HEK293 (cell line): ENCODE data around the gene OBP2B.

Experiments
- CTCF ChIA-PET: fragments of 350-600 bp; formaldehyde crosslinking; extraction: SDS; loops from one replicate; lab custom pipeline; 2021; ENCODE audit warnings: antibody characterized with exemption; lab: Yijun Ruan, JAX
- POLR2A ChIA-PET: fragments of 300-600 bp; formaldehyde crosslinking; extraction: SDS; loops from one replicate; lab custom pipeline; 2020; ENCODE audit warnings: antibody characterized with exemption, inconsistent platforms; lab: Yijun Ruan, JAX
- H3K27ac ChIP-seq: fragments of 200-500 bp; sonication (Bioruptor generic); 2 replicates; pipeline ENCODE4 v1.5.1; 2014; ENCODE audit warnings: low read depth, low read length, control low read depth, inconsistent platforms; ENCODE audit errors: extremely low read depth
- H3K36me3 ChIP-seq, 2 experiments: fragments of 200-500 bp in 1 of 2; sonication (Bioruptor generic) in 1 of 2; 1 replicate in 1 of 2; 2 replicates in 1 of 2; pipeline ENCODE4 v1.5.1; 2014 to 2017; ENCODE audit warnings: inconsistent platforms in 2 of 2, low read length in 2 of 2; ENCODE audit not compliant: control insufficient read depth in 2 of 2, insufficient read depth in 1 of 2
- H3K4me1 ChIP-seq: fragments of 200-500 bp; sonication (Bioruptor generic); 2 replicates; pipeline ENCODE4 v1.5.1; 2014; ENCODE audit warnings: mild to moderate bottlenecking, low read length, inconsistent platforms; ENCODE audit not compliant: control insufficient read depth, insufficient read depth
- H3K4me3 ChIP-seq: 2 replicates; pipeline ENCODE4 v1.5.1; 2011; ENCODE audit warnings: low read depth, mild to moderate bottlenecking, control low read depth, low read length, moderate library complexity
- H3K9me3 ChIP-seq: fragments of 200-500 bp; sonication (Bioruptor generic); 2 replicates; pipeline ENCODE4 v1.5.1; 2014; ENCODE audit warnings: low read depth, low read length, inconsistent platforms; ENCODE audit not compliant: control insufficient read depth, insufficient read depth
- GFI1B ChIP-seq: fragments of 450-650 bp; formaldehyde crosslinking; IDR thresholded peaks from 2 replicates; pipeline ENCODE4 v1.5.1; 2016; ENCODE audit warnings: missing biosample characterization, missing genetic modification characterization
- HOXA7 ChIP-seq: sonication (generic); formaldehyde crosslinking; IDR thresholded peaks from 2 replicates; pipeline ENCODE4 v1.8.1; 2022; ENCODE audit warnings: missing genetic modification reagents, borderline replicate concordance
- HOXD13 ChIP-seq: sonication (generic); formaldehyde crosslinking; IDR thresholded peaks from 2 replicates; pipeline ENCODE4 v1.8.0; 2022; ENCODE audit warnings: missing genetic modification reagents, borderline replicate concordance
- MYNN ChIP-seq: fragments of 450-650 bp; formaldehyde crosslinking; IDR thresholded peaks from 2 replicates; pipeline ENCODE4 v1.5.1; 2016; ENCODE audit warnings: missing biosample characterization, missing genetic modification characterization, borderline replicate concordance
- REPIN1 ChIP-seq: fragments of 450-650 bp; formaldehyde crosslinking; IDR thresholded peaks from 2 replicates; pipeline ENCODE4 v1.5.1; 2017; ENCODE audit warnings: missing biosample characterization, missing genetic modification characterization, low read depth
- SP2 ChIP-seq: fragments of 450-650 bp; formaldehyde crosslinking; IDR thresholded peaks from 2 replicates; pipeline ENCODE4 v1.5.1; 2016; ENCODE audit warnings: missing biosample characterization, missing genetic modification characterization
- WT1 ChIP-seq: fragments of 450-650 bp; formaldehyde crosslinking; IDR thresholded peaks from 2 replicates; pipeline ENCODE4 v1.5.1; 2016; ENCODE audit warnings: missing biosample characterization, missing genetic modification characterization
- ZEB2 ChIP-seq: fragments of 450-650 bp; formaldehyde crosslinking; IDR thresholded peaks from 2 replicates; pipeline ENCODE4 v1.5.1; 2016; ENCODE audit warnings: missing biosample characterization, missing genetic modification characterization
- ZFHX2 ChIP-seq: fragments of 450-650 bp; formaldehyde crosslinking; conservative IDR thresholded peaks from 2 replicates; pipeline ENCODE4 v1.5.1; 2016; ENCODE audit warnings: missing biosample characterization, missing genetic modification characterization
- ZFP37 ChIP-seq: fragments of 450-650 bp; formaldehyde crosslinking; IDR thresholded peaks from 2 replicates; pipeline ENCODE4 v1.5.1; 2016; ENCODE audit warnings: missing biosample characterization, missing genetic modification characterization
- ZFP69B ChIP-seq: fragments of 450-650 bp; formaldehyde crosslinking; IDR thresholded peaks from 2 replicates; pipeline ENCODE4 v1.5.1; 2016; ENCODE audit warnings: missing biosample characterization, missing genetic modification characterization
- ZNF114 ChIP-seq: fragments of 450-650 bp; formaldehyde crosslinking; IDR thresholded peaks from 2 replicates; pipeline ENCODE4 v1.5.0; 2017; ENCODE audit warnings: missing biosample characterization, missing genetic modification characterization
- ZNF133 ChIP-seq: fragments of 450-650 bp; formaldehyde crosslinking; IDR thresholded peaks from 2 replicates; pipeline ENCODE4 v1.5.1; 2016; ENCODE audit warnings: missing biosample characterization, missing genetic modification characterization
- ZNF146 ChIP-seq: fragments of 450-650 bp; formaldehyde crosslinking; IDR thresholded peaks from 2 replicates; pipeline ENCODE4 v1.5.1; 2016; ENCODE audit warnings: missing biosample characterization, missing genetic modification characterization
- ZNF16 ChIP-seq: fragments of 450-650 bp; formaldehyde crosslinking; IDR thresholded peaks from 2 replicates; pipeline ENCODE4 v1.5.1; 2016; ENCODE audit warnings: low read depth, missing biosample characterization, missing genetic modification characterization
- ZNF175 ChIP-seq: fragments of 450-650 bp; formaldehyde crosslinking; IDR thresholded peaks from 2 replicates; pipeline ENCODE4 v1.5.1; 2016; ENCODE audit warnings: missing biosample characterization, missing genetic modification characterization
- ZNF23 ChIP-seq: fragments of 450-650 bp; formaldehyde crosslinking; IDR thresholded peaks from 2 replicates; pipeline ENCODE4 v1.5.1; 2016; ENCODE audit warnings: missing biosample characterization, missing genetic modification characterization, borderline replicate concordance
- ZNF248 ChIP-seq: fragments of 450-650 bp; formaldehyde crosslinking; IDR thresholded peaks from 2 replicates; pipeline ENCODE4 v1.5.1; 2017; ENCODE audit warnings: missing biosample characterization, missing genetic modification characterization
- ZNF335 ChIP-seq: fragments of 450-650 bp; formaldehyde crosslinking; conservative IDR thresholded peaks from 2 replicates; pipeline ENCODE4 v1.5.1; 2016; ENCODE audit warnings: missing biosample characterization, missing genetic modification characterization
- ZNF366 ChIP-seq: fragments of 450-650 bp; formaldehyde crosslinking; conservative IDR thresholded peaks from 2 replicates; pipeline ENCODE4 v1.5.1; 2016; ENCODE audit warnings: missing biosample characterization, missing genetic modification characterization
- ZNF585B ChIP-seq: fragments of 450-650 bp; formaldehyde crosslinking; IDR thresholded peaks from 2 replicates; pipeline ENCODE4 v1.5.1; 2016; ENCODE audit warnings: missing biosample characterization, missing genetic modification characterization
- ZNF596 ChIP-seq: fragments of 450-650 bp; IDR thresholded peaks from 2 replicates; pipeline ENCODE4 v1.5.0; 2018; ENCODE audit warnings: missing biosample characterization, mild to moderate bottlenecking, missing genetic modification characterization, moderate library complexity
- ZNF621 ChIP-seq: fragments of 450-650 bp; formaldehyde crosslinking; IDR thresholded peaks from 2 replicates; pipeline ENCODE4 v1.5.1; 2017; ENCODE audit warnings: missing biosample characterization, missing genetic modification characterization
- ZNF623 ChIP-seq: fragments of 450-650 bp; formaldehyde crosslinking; IDR thresholded peaks from 2 replicates; pipeline ENCODE4 v1.5.1; 2016; ENCODE audit warnings: missing biosample characterization, missing genetic modification characterization
- ZNF76 ChIP-seq: fragments of 450-650 bp; formaldehyde crosslinking; IDR thresholded peaks from 2 replicates; pipeline ENCODE4; 2016; ENCODE audit warnings: low read depth, missing biosample characterization, missing genetic modification characterization, borderline replicate concordance
- ZNF777 ChIP-seq: fragments of 450-650 bp; formaldehyde crosslinking; IDR thresholded peaks from 2 replicates; pipeline ENCODE4 v1.5.1; 2017; ENCODE audit warnings: missing biosample characterization, missing genetic modification characterization, borderline replicate concordance
- ZNF791 ChIP-seq: fragments of 450-650 bp; formaldehyde crosslinking; IDR thresholded peaks from 2 replicates; pipeline ENCODE4 v1.5.1; 2016; ENCODE audit warnings: missing biosample characterization, missing genetic modification characterization
- ZNF837 ChIP-seq: fragments of 450-650 bp; formaldehyde crosslinking; IDR thresholded peaks from 2 replicates; pipeline ENCODE4 v1.5.1; 2016; ENCODE audit warnings: missing biosample characterization, missing genetic modification characterization
- ZXDB ChIP-seq: fragments of 450-650 bp; formaldehyde crosslinking; IDR thresholded peaks from 2 replicates; pipeline ENCODE4 v1.5.1; 2016; ENCODE audit warnings: missing biosample characterization, missing genetic modification characterization

Gene OBP2B

GRCh38 chr9:133204993-133205336, 4.1 kb downstream of the OBP2B start:
- H3K4me1 ChIP-seq: no peaks in the 10 kb centered on the region
- TF ChIP-seq ZFP37 (tag by site-specific recombination) (no peak), ZNF114 (no peak), ZNF133 (tag by site-specific recombination) (no peak), ZNF146 (tag by site-specific recombination) (no peak), ZNF76 (tag by site-specific recombination) (no peak), ZXDB (tag by site-specific recombination) (no peak), ZNF596 (tag by site-specific recombination) (no peak), HOXD13 (no peak), MYNN (no peak), REPIN1 (no peak), ZFP69B (tag by site-specific recombination) (no peak), ZNF16 (tag by site-specific recombination) (no peak), HOXA7 (CRISPR knock-in tag) (no peak), ZNF621 (tag by site-specific recombination) (no peak), ZEB2 (tag by site-specific recombination) (no peak), ZNF366 (tag by site-specific recombination) (no peak), ZNF777 (tag by site-specific recombination) (no peak), SP2 (tag by site-specific recombination) (no peak), ZNF335 (tag by site-specific recombination) (no peak)
- TF ChIP-seq, all 188 proteins: peak for 0
- H3K4me3 ChIP-seq: no peak overlapping the region
- H3K27ac ChIP-seq: no peak overlapping the region
- CTCF ChIA-PET: interaction anchor here (1.0 kb wide), 1 partner anchor 19 kb away, joined by 6 read pairs; no protein-coding TSS in a partner anchor
- H3K9me3 ChIP-seq: no peaks in the 10 kb centered on the region
- POLR2A ChIA-PET: no interaction called here
- no peaks in the 10 kb centered on the region for H3K36me3 ChIP-seq

- Histone ChIP-seq H3K36me3 (no peaks in the 10 kb centered on the region), H3K9me3 (no peaks in the 10 kb centered on the region), H3K4me3 (no peak overlapping the region), H3K4me1 (no peaks in the 10 kb centered on the region), H3K27ac (no peak overlapping the region)
- ChIA-PET CTCF (interaction anchor here (1.0 kb wide), 1 partner anchor 18 kb away, joined by 6 read pairs; no protein-coding TSS in a partner anchor), POLR2A (no interaction called here)
- TF ChIP-seq ZNF837: no peak
- no peak for TF ChIP-seq ZNF23 (tag by site-specific recombination)
These were observed 4.6 kb downstream of the OBP2B start for GRCh38 chr9:133204335-133204992.

- POLR2A ChIA-PET: no interaction called here
These were observed 5.5 kb downstream of the OBP2B start for GRCh38 chr9:133203506-133204075.

More at GRCh38 chr9:133203506-133204075, 5.5 kb downstream of the OBP2B start:
- Histone ChIP-seq H3K36me3 (no peaks in the 10 kb centered on the region), H3K4me3 (no peak overlapping the region), H3K9me3 (no peaks in the 10 kb centered on the region)
- TF ChIP-seq ZNF791 (tag by site-specific recombination): no peak
- TF ChIP-seq ZNF175 (tag by site-specific recombination): no peak
- no peak for TF ChIP-seq ZFHX2 (tag by site-specific recombination)
- no peak for TF ChIP-seq WT1 (tag by site-specific recombination)
- no peak for TF ChIP-seq ZNF248 (tag by site-specific recombination)
- TF ChIP-seq ZNF585B (tag by site-specific recombination): no peak
- no peak for TF ChIP-seq GFI1B
- no peak for TF ChIP-seq ZNF623 (tag by site-specific recombination)
- no peak for TF ChIP-seq ZNF777 (tag by site-specific recombination)
- TF ChIP-seq, all 188 proteins: peak for 0
- CTCF ChIA-PET: interaction anchor here (2.8 kb wide), 1 partner anchor 18 kb away, joined by 16 read pairs; no protein-coding TSS in a partner anchor
- no peak overlapping the region for H3K27ac ChIP-seq
- H3K4me1 ChIP-seq: no peaks in the 10 kb centered on the region
